Measurements from ENCODE around the gene SPOCK1.
"Not testable (repeated sequence)": the region's sequence is repeated elsewhere in the genome, so short reads cannot be mapped to it uniquely, and the experiment has no call there.

SPOCK1 gene

GRCh38 chr5:137395011-137395755 lies 103.9 kb downstream of the SPOCK1 start:
- no peak for DNase-seq (ENCODE audit: low read depth, low spot score)

GRCh38 chr5:137394380-137394779 lies 104.7 kb downstream of the SPOCK1 start:
- no peak for DNase-seq (ENCODE audit: low read depth, low spot score)

GRCh38 chr5:137393196-137393993 lies 105.7 kb downstream of the SPOCK1 start:
- DNase-seq (ENCODE audit: low read depth, low spot score): no peak

GRCh38 chr5:137392261-137392660 lies 106.9 kb downstream of the SPOCK1 start:
- no peak for DNase-seq (ENCODE audit: low read depth, low spot score)

GRCh38 chr5:137391044-137391443 lies 108.1 kb downstream of the SPOCK1 start:
- DNase-seq (ENCODE audit: low read depth, low spot score): not testable (repeated sequence)

- no peak for DNase-seq (ENCODE audit: low read depth, low spot score)
Observed at GRCh38 chr5:137389042-137389441, 110.1 kb downstream of the SPOCK1 start.

GRCh38 chr5:137385064-137385463 lies 114.1 kb downstream of the SPOCK1 start:
- no peak for DNase-seq (ENCODE audit: low read depth, low spot score)

GRCh38 chr5:137383909-137384308 lies 115.2 kb downstream of the SPOCK1 start:
- DNase-seq (ENCODE audit: low read depth, low spot score): no peak

GRCh38 chr5:137381555-137381954 lies 117.6 kb downstream of the SPOCK1 start:
- DNase-seq (ENCODE audit: low read depth, low spot score): no peak

GRCh38 chr5:137379555-137380286 lies 119.4 kb downstream of the SPOCK1 start:
- no peak for DNase-seq (ENCODE audit: low read depth, low spot score)

- DNase-seq (ENCODE audit: low read depth, low spot score): no peak
Observed at GRCh38 chr5:137375741-137376526, 123.2 kb downstream of the SPOCK1 start.

- no peak for DNase-seq (ENCODE audit: low read depth, low spot score)
Observed at GRCh38 chr5:137374110-137374714, 124.9 kb downstream of the SPOCK1 start.

GRCh38 chr5:137372773-137373160 lies 126.4 kb downstream of the SPOCK1 start:
- no peak for DNase-seq (ENCODE audit: low read depth, low spot score)

- DNase-seq (ENCODE audit: low read depth, low spot score): no peak
Observed at GRCh38 chr5:137372016-137372772, 126.9 kb downstream of the SPOCK1 start.

- no peak for DNase-seq (ENCODE audit: low read depth, low spot score)
Observed at GRCh38 chr5:137370096-137371071, 128.7 kb downstream of the SPOCK1 start.

GRCh38 chr5:137368651-137369050 lies 130.5 kb downstream of the SPOCK1 start:
- no peak for DNase-seq (ENCODE audit: low read depth, low spot score)

- no peak for DNase-seq (ENCODE audit: low read depth, low spot score)
Observed at GRCh38 chr5:137367951-137368350, 131.2 kb downstream of the SPOCK1 start.

GRCh38 chr5:137366526-137366925 lies 132.6 kb downstream of the SPOCK1 start:
- no peak for DNase-seq (ENCODE audit: low read depth, low spot score)
